Body of pancreas (tissue), 4 donors: ENCODE results near the gene TMF1. TPM values are rescaled to one million over a fixed set of nuclear protein-coding genes. Genes with fewer than 3 reads are reported as not detected.

Source experiments
- ATAC-seq: fragments of 150-250 bp; one replicate; pipeline ENCODE4 v1.9.1; 2016
- DNase-seq, 4 donors: peaks; one replicate each; pipeline ENCODE4 v3.0.0-alpha.2; 2019
- H3K27ac ChIP-seq, 4 donors: fragments of 200-600 bp; sonication (generic); 1 replicate in 3 of 4; 2 replicates in 1 of 4; pipeline versions ENCODE4 v1.5.1 to v1.6.1; 2016 to 2019; ENCODE audit warnings: mild to moderate bottlenecking in 1 of 4, mixed read lengths in 1 of 4, moderate library complexity in 1 of 4
- H3K27me3 ChIP-seq, 2 donors: fragments of 200-600 bp; sonication (generic); one replicate each; pipeline ENCODE4 v1.6.0; 2016; ENCODE audit warnings: mild to moderate bottlenecking in 1 of 2
- H3K36me3 ChIP-seq, 2 donors: fragments of 200-600 bp; sonication (generic); replicated peaks in 1 of 2; 2 replicates each; pipeline ENCODE4 v1.5.1; 2016; ENCODE audit warnings: low read depth in 2 of 2; ENCODE audit not compliant: insufficient read depth in 1 of 2
- H3K4me1 ChIP-seq: fragments of 200-600 bp; sonication (generic); one replicate; pipeline ENCODE4 v1.6.0; 2016
- H3K4me3 ChIP-seq, 2 donors: fragments of 200-600 bp; sonication (generic); 1 replicate in 1 of 2; 2 replicates in 1 of 2; pipeline ENCODE4 v1.5.1; 2016 to 2019
- H3K9me3 ChIP-seq, 3 donors: fragments of 200-600 bp; sonication (generic); 1 replicate in 2 of 3; 2 replicates in 1 of 3; pipeline ENCODE4 v1.5.1; 2016
- CTCF ChIP-seq, 7 experiments: fragments of 450-650 bp in 4 of 7; fragments of 200-600 bp in 3 of 7; sonication (generic) in 3 of 7; IDR thresholded peaks; one replicate each; pipeline ENCODE4 v1.5.1; 2016 to 2019; ENCODE audit warnings: antibody characterized with exemption in 7 of 7
- POLR2A ChIP-seq, 3 donors: fragments of 450-650 bp; IDR thresholded peaks; one replicate each; pipeline ENCODE4 v1.6.1; 2016; ENCODE audit warnings: antibody characterized with exemption in 3 of 3, mild to moderate bottlenecking in 2 of 3
- WGBS, 2 donors: methylation state at CpG; one replicate each; pipeline ENCODE4 v1.1.5; 2017; 5-methylcytosine and 5-hydroxymethylcytosine counted together
- intact Hi-C: fragments of 100-400 bp; cut with DNase I; formaldehyde crosslinking; loops from one replicate; pipeline ENCODE4 v1.15.1; 2023
- total RNA-seq, 2 donors: library from RNA; depleted of rRNA; stranded (reverse); fragments of >200 nt; gene quantifications; one replicate each; pipeline ENCODE4 v1.1.0, GENCODE V29; 2016

The TMF1 gene
- total RNA-seq, 2 donors from 2014 or later, result 16.8 to 17.1 TPM

- no peaks in the 10 kb centered on the region for H3K27me3 ChIP-seq
- no peaks in the 10 kb centered on the region for H3K4me1 ChIP-seq
- TF ChIP-seq CTCF (IDR thresholded peaks at IDR 0.05) (no peak), POLR2A (IDR thresholded peaks at IDR 0.05) (no peak)
- H3K9me3 ChIP-seq, result no peaks in the 10 kb centered on the region
- no peak overlapping the region for H3K4me3 ChIP-seq
- intact Hi-C loops, result no loop called here
- DNase-seq (no peak), ATAC-seq (no peak)
- 74 to 96% methylated on average over 3 of the region's 3 CpGs for WGBS, 2 donors
- peaks cover 0 to 21% of the 10 kb centered on the region in 2 donors for H3K36me3 ChIP-seq
- no peak overlapping the region for H3K27ac ChIP-seq
Measured at GRCh38 chr3:69058180-69058946, 6.2 kb upstream of the TMF1 start.

GRCh38 chr3:69052472-69052898 lies 352 bp upstream of the TMF1 start:
- 9 to 11% methylated on average over 9 of the region's 9 CpGs for WGBS, 2 donors
- intact Hi-C loops, result no loop called here
- Histone ChIP-seq H3K4me1 (peaks cover 20% of the 10 kb centered on the region), H3K27me3 (no peaks in the 10 kb centered on the region), H3K36me3 (peaks cover 0 to 2% of the 10 kb centered on the region in 2 donors), H3K9me3 (no peaks in the 10 kb centered on the region), H3K27ac (peak overlapping the region; percentile 85 to 96 (median 93)), H3K4me3 (peak overlapping the region in 1 of 2 donors; percentile 53)
- no peak for ATAC-seq
- TF ChIP-seq POLR2A (IDR thresholded peaks at IDR 0.05) (no peak), CTCF (IDR thresholded peaks at IDR 0.05) (peak in 2 of 7 experiments; percentile 9 to 13)
- no peak for DNase-seq

GRCh38 chr3:69048990-69049389 lies 3.1 kb downstream of the TMF1 start:
- no peak for ATAC-seq
- Histone ChIP-seq H3K4me3 (no peak overlapping the region), H3K9me3 (no peaks in the 10 kb centered on the region), H3K36me3 (peaks cover 0 to 6% of the 10 kb centered on the region in 2 donors), H3K27ac (no peak overlapping the region), H3K27me3 (no peaks in the 10 kb centered on the region), H3K4me1 (peaks cover 28% of the 10 kb centered on the region)
- TF ChIP-seq CTCF (IDR thresholded peaks at IDR 0.05) (no peak), POLR2A (IDR thresholded peaks at IDR 0.05) (no peak)
- intact Hi-C loops, result no loop called here
- no peak for DNase-seq
- WGBS, 2 donors, result 50 to 51% methylated on average over 2 of the region's 2 CpGs

- peaks cover 14 to 28% of the 10 kb centered on the region in 2 donors for H3K36me3 ChIP-seq
- 86 to 87% methylated on average over 2 of the region's 2 CpGs for WGBS, 2 donors
- H3K4me3 ChIP-seq, result no peak overlapping the region
- TF ChIP-seq CTCF (IDR thresholded peaks at IDR 0.05) (no peak), POLR2A (IDR thresholded peaks at IDR 0.05) (no peak)
- H3K27me3 ChIP-seq, result no peaks in the 10 kb centered on the region
- ATAC-seq, result no peak
- peaks cover 18% of the 10 kb centered on the region for H3K4me1 ChIP-seq
- no peak overlapping the region for H3K27ac ChIP-seq
- H3K9me3 ChIP-seq, result no peaks in the 10 kb centered on the region
- DNase-seq, result no peak
- intact Hi-C loops, result no loop called here
Measured at GRCh38 chr3:69044608-69045007, 7.5 kb downstream of the TMF1 start.

- 86 to 93% methylated on average over 7 of the region's 7 CpGs for WGBS, 2 donors
- TF ChIP-seq CTCF (IDR thresholded peaks at IDR 0.05), result no peak
- no peak for TF ChIP-seq POLR2A (IDR thresholded peaks at IDR 0.05)
- Histone ChIP-seq H3K27me3 (no peaks in the 10 kb centered on the region), H3K4me1 (no peaks in the 10 kb centered on the region), H3K36me3 (peaks cover 7 to 30% of the 10 kb centered on the region in 2 donors), H3K27ac (no peak overlapping the region), H3K4me3 (no peak overlapping the region), H3K9me3 (no peaks in the 10 kb centered on the region)
- intact Hi-C loops, result no loop called here
- DNase-seq, result no peak
- no peak for ATAC-seq
Measured at GRCh38 chr3:69033470-69033869, 18.7 kb downstream of the TMF1 start.
